Neural cell (in vitro differentiated cells): ENCODE data around the gene KCNQ5. TPM values are rescaled to one million over a fixed set of nuclear protein-coding genes. Genes with fewer than 3 reads are reported as not detected.

ENCODE experiments used
- H2AFZ ChIP-seq: fragments of 200-600, 300-800 bp; sonication (generic), shearing (Covaris generic); 2 replicates; pipeline ENCODE4 v1.6.0; 2014; ENCODE audit warnings: low read depth, mild to moderate bottlenecking, antibody characterized with exemption, low read length, moderate library complexity
- H3F3A ChIP-seq: fragments of 200-600 bp; shearing (Covaris generic); 2 replicates; pipeline ENCODE4 v1.6.1; 2016; ENCODE audit warnings: mild to moderate bottlenecking, moderate library complexity, mixed read lengths, antibody characterized with exemption, low read length; ENCODE audit not compliant: insufficient read depth, poor library complexity, severe bottlenecking
- H3K27ac ChIP-seq: fragments of 200-600, 300-800 bp; sonication (generic), shearing (Covaris generic); 2 replicates; pipeline ENCODE4 v1.5.1; 2014; ENCODE audit warnings: mild to moderate bottlenecking, low read length, moderate library complexity
- H3K27me3 ChIP-seq: fragments of 300-800, 200-600 bp; sonication (generic), shearing (Covaris generic); 2 replicates; pipeline ENCODE4 v1.6.0; 2014; ENCODE audit warnings: mild to moderate bottlenecking, low read depth, low read length, moderate library complexity; ENCODE audit not compliant: insufficient read depth
- H3K36me3 ChIP-seq: fragments of 300-800, 200-600 bp; sonication (generic), shearing (Covaris generic); 2 replicates; pipeline ENCODE4 v1.5.1; 2014; ENCODE audit warnings: mild to moderate bottlenecking, antibody characterized with exemption, low read length, moderate library complexity; ENCODE audit not compliant: insufficient read depth
- H3K4me2 ChIP-seq: fragments of 300-800, 200-600 bp; sonication (generic), shearing (Covaris generic); 2 replicates; pipeline ENCODE4 v1.6.0; 2014; ENCODE audit warnings: mild to moderate bottlenecking, low read length
- H3K4me3 ChIP-seq: fragments of 300-800, 200-600 bp; sonication (generic), shearing (Covaris generic); 2 replicates; pipeline ENCODE4 v1.5.1; 2014; ENCODE audit warnings: mild to moderate bottlenecking, low read length, moderate library complexity
- H3K79me2 ChIP-seq: fragments of 200-600 bp; shearing (Covaris generic); replicated peaks from 2 replicates; pipeline ENCODE4 v1.6.0; 2014; ENCODE audit warnings: mild to moderate bottlenecking, low read length, moderate library complexity; ENCODE audit not compliant: insufficient read depth
- H3K9ac ChIP-seq: fragments of 300-800, 200-600 bp; sonication (generic), shearing (Covaris generic); 2 replicates; pipeline ENCODE4 v1.6.1; 2016; ENCODE audit warnings: mild to moderate bottlenecking, low read length, mixed read lengths
- H3K9me2 ChIP-seq: fragments of 200-600 bp; shearing (Covaris generic); 2 replicates; pipeline ENCODE4 v1.6.1; 2016; ENCODE audit warnings: mild to moderate bottlenecking, low read length, mixed read lengths; ENCODE audit not compliant: insufficient read depth
- H3K9me3 ChIP-seq: fragments of 200-600, 300-800 bp; sonication (generic), shearing (Covaris generic); 2 replicates; pipeline ENCODE4 v1.6.1; 2016; ENCODE audit warnings: mild to moderate bottlenecking, mixed run types, low read length, moderate library complexity, mixed read lengths
- H4K20me1 ChIP-seq: fragments of 200-600 bp; shearing (Covaris generic); 2 replicates; pipeline ENCODE4 v1.6.1; 2016; ENCODE audit warnings: mild to moderate bottlenecking, mixed run types; ENCODE audit not compliant: insufficient read depth
- CTCF ChIP-seq: fragments of 450-650 bp; IDR thresholded peaks from 2 replicates; pipeline ENCODE4 v1.5.1; 2014; ENCODE audit warnings: antibody characterized with exemption, mild to moderate bottlenecking, moderate library complexity; ENCODE audit not compliant: poor library complexity, severe bottlenecking
- EP300 ChIP-seq: fragments of 450-650 bp; conservative IDR thresholded peaks from 2 replicates; pipeline ENCODE4 v1.6.1; 2014; ENCODE audit warnings: antibody characterized with exemption, mild to moderate bottlenecking, moderate library complexity; ENCODE audit not compliant: poor library complexity, severe bottlenecking
- EZH2 ChIP-seq: fragments of 200-600, 300-800 bp; shearing (Covaris generic), sonication (generic); IDR thresholded peaks from 2 replicates; pipeline ENCODE4 v1.6.1; 2014; ENCODE audit warnings: antibody characterized with exemption, low read length, borderline replicate concordance, mild to moderate bottlenecking; ENCODE audit not compliant: insufficient read depth, poor library complexity, severe bottlenecking
- MXI1 ChIP-seq: fragments of 450-650 bp; conservative IDR thresholded peaks from 2 replicates; pipeline ENCODE4 v1.6.1; 2014; ENCODE audit warnings: antibody characterized with exemption, mild to moderate bottlenecking; ENCODE audit not compliant: poor library complexity, severe bottlenecking
- POLR2AphosphoS5 ChIP-seq: IDR thresholded peaks from 2 replicates; pipeline ENCODE4 v1.6.1; 2012
- RAD21 ChIP-seq: fragments of 450-650 bp; conservative IDR thresholded peaks from 2 replicates; pipeline ENCODE4 v1.6.1; 2014; ENCODE audit warnings: antibody characterized with exemption, mild to moderate bottlenecking, moderate library complexity
- REST ChIP-seq: IDR thresholded peaks from 2 replicates; pipeline ENCODE4 v1.6.1; 2012; ENCODE audit warnings: borderline replicate concordance
- SMC3 ChIP-seq: fragments of 450-650 bp; conservative IDR thresholded peaks from 2 replicates; pipeline ENCODE4 v1.6.1; 2014; ENCODE audit warnings: antibody characterized with exemption, mild to moderate bottlenecking, moderate library complexity; ENCODE audit not compliant: poor library complexity
- TAF1 ChIP-seq: IDR thresholded peaks from 2 replicates; pipeline ENCODE4 v1.6.1; 2012; ENCODE audit warnings: low read depth
- polyA plus RNA-seq: library from polyadenylated mRNA; depleted of rRNA; stranded (reverse); fragments of >200 nt; gene quantifications from 2 replicates; pipeline ENCODE4 v1.2.3, GENCODE V29; 2014

Gene KCNQ5
- polyA plus RNA-seq, 1 donor from 2014 or later = 0.30 TPM

- no peak overlapping the region for H2AFZ ChIP-seq
- H3K27ac ChIP-seq = no peak overlapping the region
- no peaks in the 10 kb centered on the region for H3K79me2 ChIP-seq
- TF ChIP-seq MXI1 = no peak
- no peak for TF ChIP-seq TAF1
- no peak for TF ChIP-seq CTCF
- TF ChIP-seq REST = no peak
- no peak for TF ChIP-seq RAD21
- no peak for TF ChIP-seq SMC3
- no peak for TF ChIP-seq POLR2AphosphoS5
- TF ChIP-seq EP300 = no peak
- TF ChIP-seq EZH2 = no peak
- no peak overlapping the region for H3K9ac ChIP-seq
- H4K20me1 ChIP-seq = no peaks in the 10 kb centered on the region
- H3K27me3 ChIP-seq = no peaks in the 10 kb centered on the region
- no peak overlapping the region for H3K4me2 ChIP-seq
- H3F3A ChIP-seq = no peaks in the 10 kb centered on the region
- no peak overlapping the region for H3K4me3 ChIP-seq
- H3K36me3 ChIP-seq = no peaks in the 10 kb centered on the region
- no peaks in the 10 kb centered on the region for H3K9me2 ChIP-seq
- H3K9me3 ChIP-seq = no peaks in the 10 kb centered on the region
Observed at GRCh38 chr6:73203098-73203497, 581.2 kb downstream of the KCNQ5 start.

GRCh38 chr6:73204252-73204651 lies 582.4 kb downstream of the KCNQ5 start:
- no peak overlapping the region for H3K9ac ChIP-seq
- no peaks in the 10 kb centered on the region for H4K20me1 ChIP-seq
- no peaks in the 10 kb centered on the region for H3K79me2 ChIP-seq
- H3K27ac ChIP-seq = no peak overlapping the region
- H3K36me3 ChIP-seq = no peaks in the 10 kb centered on the region
- H3K4me3 ChIP-seq = no peak overlapping the region
- no peak overlapping the region for H2AFZ ChIP-seq
- no peak overlapping the region for H3K4me2 ChIP-seq
- H3K9me2 ChIP-seq = no peaks in the 10 kb centered on the region
- TF ChIP-seq POLR2AphosphoS5 (no peak), RAD21 (no peak), MXI1 (no peak), EP300 (no peak), EZH2 (no peak), SMC3 (no peak), TAF1 (no peak), CTCF (no peak)
- no peaks in the 10 kb centered on the region for H3F3A ChIP-seq
- no peaks in the 10 kb centered on the region for H3K9me3 ChIP-seq
- no peaks in the 10 kb centered on the region for H3K27me3 ChIP-seq
